OCI-LY7 (cell line): ENCODE results near the gene CRYGC. TPM values are rescaled to one million over a fixed set of nuclear protein-coding genes. Genes with fewer than 3 reads are reported as not detected.

ENCODE experiments used
- BruUV-seq: library from RNA; stranded (reverse); fragments of 400-500 nt; replicated peaks from 2 replicates; lab custom pipeline; 2021; lab: Mats Ljungman, UMichigan
- CTCF ChIA-PET: fragments of 300-600 bp; sonication (Branson Sonifier 250); formaldehyde crosslinking; loops from one replicate; lab custom pipeline; 2022; ENCODE audit warnings: antibody characterized with exemption; ENCODE audit not compliant: unreplicated experiment; lab: Charles Lee
- POLR2A ChIA-PET: fragments of 300-600 bp; sonication (Branson Sonifier 250); formaldehyde crosslinking; loops from one replicate; lab custom pipeline; 2022; ENCODE audit warnings: antibody characterized with exemption; lab: Charles Lee
- DNase-seq: peaks from one replicate; pipeline ENCODE4 v3.0.0-alpha.2; 2015; ENCODE audit warnings: low spot score
- H2AFZ ChIP-seq: fragments of 200-600 bp; sonication (generic), shearing (Covaris generic); 2 replicates; pipeline ENCODE4 v1.6.1; 2014; ENCODE audit warnings: mild to moderate bottlenecking, antibody characterized with exemption, low read length, moderate library complexity
- H3K27ac ChIP-seq: fragments of 200-600 bp; sonication (generic); 2 replicates; pipeline ENCODE4 v1.5.1; 2014; ENCODE audit warnings: mixed run types, low read depth, mild to moderate bottlenecking, moderate library complexity, low read length, inconsistent platforms; ENCODE audit not compliant: poor library complexity, severe bottlenecking
- H3K36me3 ChIP-seq: fragments of 200-600 bp; sonication (generic); 2 replicates; pipeline ENCODE4 v1.6.1; 2014; ENCODE audit warnings: mild to moderate bottlenecking, antibody characterized with exemption, low read length, moderate library complexity, mixed read lengths; ENCODE audit not compliant: insufficient read depth
- H3K4me1 ChIP-seq: fragments of 200-600 bp; sonication (generic); 2 replicates; pipeline ENCODE4 v1.5.1; 2014; ENCODE audit warnings: mild to moderate bottlenecking, low read length; ENCODE audit not compliant: insufficient read depth, poor library complexity, severe bottlenecking
- H3K4me2 ChIP-seq: fragments of 200-600 bp; sonication (generic); 2 replicates; pipeline ENCODE4 v1.6.1; 2014; ENCODE audit warnings: mild to moderate bottlenecking, low read length
- H3K4me3 ChIP-seq: fragments of 200-600 bp; sonication (generic); 2 replicates; pipeline ENCODE4 v1.5.1; 2014; ENCODE audit warnings: mild to moderate bottlenecking, low read depth, low read length; ENCODE audit not compliant: poor library complexity, severe bottlenecking
- H3K79me2 ChIP-seq: fragments of 200-600 bp; sonication (generic); 2 replicates; pipeline ENCODE4 v1.6.1; 2016; ENCODE audit warnings: low read depth, mild to moderate bottlenecking, low read length, moderate library complexity, mixed read lengths; ENCODE audit not compliant: insufficient read depth
- H3K9me2 ChIP-seq: fragments of 200-600 bp; sonication (generic); 2 replicates; pipeline ENCODE4 v1.6.1; 2016; ENCODE audit warnings: mild to moderate bottlenecking, low read length, mixed read lengths; ENCODE audit not compliant: insufficient read depth
- H3K9me3 ChIP-seq: fragments of 200-600 bp; sonication (generic); 2 replicates; pipeline ENCODE4 v1.6.1; 2014; ENCODE audit warnings: mild to moderate bottlenecking, mixed run types, low read length, mixed read lengths
- H4K20me1 ChIP-seq: fragments of 200-600 bp; sonication (generic); 2 replicates; pipeline ENCODE4 v1.6.1; 2014; ENCODE audit warnings: mild to moderate bottlenecking, antibody characterized with exemption, low read length, moderate library complexity, mixed read lengths; ENCODE audit not compliant: insufficient read depth
- EZH2phosphoT487 ChIP-seq: fragments of 200-600 bp; sonication (generic); IDR thresholded peaks from 2 replicates; pipeline ENCODE4 v1.6.1; 2018; ENCODE audit warnings: low read depth, borderline replicate concordance, mild to moderate bottlenecking, mixed run types, antibody characterized with exemption, low read length, moderate library complexity, mixed read lengths
- intact Hi-C: fragments of 100-400 bp; cut with micrococcal nuclease; formaldehyde crosslinking; loops from one replicate; pipeline ENCODE4 v1.10.0; 2022; ENCODE audit not compliant: unreplicated experiment
- total RNA-seq, 2 experiments: library from RNA; depleted of rRNA in 1 of 2; stranded (reverse); fragments of >200 nt in 1 of 2; shearing (Covaris generic) in 1 of 2; gene quantifications; 2 replicates each; pipeline ENCODE4 v1.2.3, GENCODE V29; 2014 to 2022
- TF ChIP-seq, protein P1 (sequence below): fragments of 200-600 bp; sonication (generic); conservative IDR thresholded peaks from 2 replicates; pipeline ENCODE4 v1.5.1; 2014; ENCODE audit warnings: mild to moderate bottlenecking, antibody characterized with exemption, low read length, moderate library complexity, mixed read lengths

Gene CRYGC
- total RNA-seq, 2 experiments from 2014 or later: not detected

DNA sequence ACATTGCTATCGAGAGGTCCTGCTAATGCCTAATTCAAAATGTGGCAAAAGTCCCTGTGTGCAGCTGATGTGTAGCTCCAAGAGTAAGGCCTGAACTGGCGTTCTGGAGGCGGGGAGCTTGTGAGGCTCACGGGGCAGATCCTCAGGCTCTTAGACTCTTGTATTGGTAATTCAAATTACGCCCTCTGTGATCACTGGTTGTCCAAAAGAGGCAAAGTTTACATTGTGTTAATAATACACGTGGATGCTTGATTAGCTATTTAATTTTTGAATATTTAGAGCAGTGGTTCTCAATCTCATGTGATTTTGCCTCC is 46.2 kb upstream of the CRYGC start:
- peak overlapping the region; percentile 63; the same call in 1 of the 2 replicates for H2AFZ ChIP-seq
- no TSS peak for BruUV-seq
- POLR2A ChIA-PET: interaction anchor here (0.6 to 1.7 kb wide), 8 partner anchors 9 to 548 kb away, joined by 3 to 5 read pairs (median 4); partner anchors contain the start of gene IDH1
- no peaks in the 10 kb centered on the region for H4K20me1 ChIP-seq
- no peaks in the 10 kb centered on the region for H3K9me2 ChIP-seq
- H3K4me2 ChIP-seq: no peak overlapping the region
- H3K36me3 ChIP-seq: no peaks in the 10 kb centered on the region
- no peaks in the 10 kb centered on the region for H3K9me3 ChIP-seq
- CTCF ChIA-PET: interaction anchor here (1.3 kb wide), 1 partner anchor 9 kb away, joined by 5 read pairs; no protein-coding TSS in a partner anchor
- intact Hi-C loops: loop anchor here (1.0 to 10.0 kb wide), 2 partner anchors 79 to 179 kb away; no protein-coding TSS in a partner anchor
- no peak overlapping the region for H3K4me3 ChIP-seq
- TF ChIP-seq, protein P1, sequence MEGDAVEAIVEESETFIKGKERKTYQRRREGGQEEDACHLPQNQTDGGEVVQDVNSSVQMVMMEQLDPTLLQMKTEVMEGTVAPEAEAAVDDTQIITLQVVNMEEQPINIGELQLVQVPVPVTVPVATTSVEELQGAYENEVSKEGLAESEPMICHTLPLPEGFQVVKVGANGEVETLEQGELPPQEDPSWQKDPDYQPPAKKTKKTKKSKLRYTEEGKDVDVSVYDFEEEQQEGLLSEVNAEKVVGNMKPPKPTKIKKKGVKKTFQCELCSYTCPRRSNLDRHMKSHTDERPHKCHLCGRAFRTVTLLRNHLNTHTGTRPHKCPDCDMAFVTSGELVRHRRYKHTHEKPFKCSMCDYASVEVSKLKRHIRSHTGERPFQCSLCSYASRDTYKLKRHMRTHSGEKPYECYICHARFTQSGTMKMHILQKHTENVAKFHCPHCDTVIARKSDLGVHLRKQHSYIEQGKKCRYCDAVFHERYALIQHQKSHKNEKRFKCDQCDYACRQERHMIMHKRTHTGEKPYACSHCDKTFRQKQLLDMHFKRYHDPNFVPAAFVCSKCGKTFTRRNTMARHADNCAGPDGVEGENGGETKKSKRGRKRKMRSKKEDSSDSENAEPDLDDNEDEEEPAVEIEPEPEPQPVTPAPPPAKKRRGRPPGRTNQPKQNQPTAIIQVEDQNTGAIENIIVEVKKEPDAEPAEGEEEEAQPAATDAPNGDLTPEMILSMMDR: no peak
- no peak for TF ChIP-seq EZH2phosphoT487
- no peaks in the 10 kb centered on the region for H3K4me1 ChIP-seq
- no peak for DNase-seq
- no peak overlapping the region for H3K27ac ChIP-seq
- H3K79me2 ChIP-seq: no peaks in the 10 kb centered on the region

DNA sequence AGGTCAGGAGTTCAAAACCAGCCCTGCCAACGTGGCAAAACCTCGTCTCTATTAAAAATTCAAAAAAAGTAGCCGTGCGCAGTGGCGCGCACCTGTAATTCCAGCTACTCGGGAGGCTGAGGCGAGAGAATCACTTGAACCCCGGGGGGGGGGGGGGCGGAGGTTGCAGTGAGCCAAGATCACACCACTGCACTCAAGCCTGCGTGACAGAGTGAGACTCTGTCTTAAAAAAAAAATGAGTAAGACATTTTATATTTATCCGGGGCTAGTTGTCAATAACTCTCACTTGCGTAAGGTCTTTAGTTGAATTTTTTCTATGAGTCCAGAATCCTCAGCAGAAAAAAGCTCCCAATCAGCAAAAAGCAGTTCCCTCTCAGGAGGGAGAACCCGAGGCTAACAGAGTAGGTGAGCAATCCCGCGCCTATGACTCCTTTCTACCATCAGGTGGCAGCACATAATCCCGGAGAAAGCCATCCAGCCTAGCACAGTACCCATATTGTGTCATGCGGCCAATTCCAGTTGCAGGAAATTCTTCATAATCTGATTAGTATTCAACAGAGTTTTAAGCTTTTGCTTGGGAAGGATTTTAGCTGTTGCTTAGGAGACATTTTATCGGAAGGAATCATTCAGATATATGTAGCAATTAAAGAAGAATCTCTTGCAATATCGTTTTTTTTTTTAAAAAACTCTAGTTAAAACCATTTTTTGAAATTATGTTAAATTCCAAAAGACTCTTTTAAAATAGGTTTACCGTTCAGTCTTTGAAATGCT is 45.6 kb upstream of the CRYGC start:
- BruUV-seq: no TSS peak
- intact Hi-C loops: loop anchor here (1.0 to 10.0 kb wide), 2 partner anchors 79 to 180 kb away; no protein-coding TSS in a partner anchor
- peak overlapping the region; percentile 63; the same call in 1 of the 2 replicates for H2AFZ ChIP-seq

More for the DNA sequence above, 45.6 kb upstream of the CRYGC start:
- Histone ChIP-seq H3K27ac (no peak overlapping the region), H3K4me2 (no peak overlapping the region), H3K79me2 (no peaks in the 10 kb centered on the region), H3K9me3 (no peaks in the 10 kb centered on the region), H3K9me2 (no peaks in the 10 kb centered on the region), H4K20me1 (no peaks in the 10 kb centered on the region), H3K36me3 (no peaks in the 10 kb centered on the region), H3K4me1 (no peaks in the 10 kb centered on the region), H3K4me3 (no peak overlapping the region)
- peak; percentile 66 for DNase-seq
- ChIA-PET POLR2A (interaction anchor here (0.6 to 1.7 kb wide), 4 partner anchors 9 to 79 kb away, joined by 3 to 5 read pairs (median 4); partner anchors contain the start of gene IDH1), CTCF (interaction anchor here (1.3 kb wide), 1 partner anchor 10 kb away, joined by 5 read pairs; no protein-coding TSS in a partner anchor)
- TF ChIP-seq EZH2phosphoT487: no peak
- TF ChIP-seq, protein P1: peak; percentile 91
